DMS 273 (cell line): ENCODE data around the gene RASEF.

ENCODE experiments used
- DNase-seq: peaks from one replicate; lab custom pipeline; 2025; ENCODE audit not compliant: unreplicated experiment; lab: John Stamatoyannopoulos, UW

RASEF gene

DNA sequence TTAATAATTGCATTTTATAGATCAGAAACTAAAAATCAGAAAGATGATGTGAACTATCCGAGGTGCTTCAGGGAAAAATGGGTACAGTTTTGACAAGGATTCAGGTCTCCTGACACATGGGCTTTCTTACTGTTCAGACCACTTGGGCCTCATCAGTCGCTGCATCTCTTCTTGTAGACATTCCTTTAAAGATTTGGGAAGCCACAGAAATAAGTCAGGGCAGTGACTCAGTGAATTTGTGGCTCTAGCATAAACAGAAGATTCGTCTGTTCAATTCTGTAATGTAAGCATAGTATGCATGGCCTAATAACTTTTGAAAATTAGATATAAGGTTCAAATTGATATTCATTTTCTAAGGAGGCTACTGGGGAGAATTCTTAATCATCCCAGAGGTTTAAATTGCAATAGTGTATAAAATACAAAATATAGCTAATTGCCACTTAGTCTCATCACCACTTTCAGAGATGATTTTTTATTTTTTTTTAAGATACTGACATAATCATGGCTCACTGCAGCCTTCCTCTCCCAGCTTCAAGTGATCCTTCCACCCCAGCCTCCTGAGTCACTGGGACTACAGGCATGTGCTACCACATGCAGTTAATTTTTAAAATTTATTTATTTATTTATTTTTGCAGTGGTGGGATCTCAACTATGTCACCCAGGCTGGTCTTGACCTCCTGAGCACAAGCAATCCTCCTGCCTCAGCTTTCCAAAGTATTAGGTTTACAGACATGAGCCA is 48.9 kb downstream of the RASEF start:
- DNase-seq: no peak

DNA sequence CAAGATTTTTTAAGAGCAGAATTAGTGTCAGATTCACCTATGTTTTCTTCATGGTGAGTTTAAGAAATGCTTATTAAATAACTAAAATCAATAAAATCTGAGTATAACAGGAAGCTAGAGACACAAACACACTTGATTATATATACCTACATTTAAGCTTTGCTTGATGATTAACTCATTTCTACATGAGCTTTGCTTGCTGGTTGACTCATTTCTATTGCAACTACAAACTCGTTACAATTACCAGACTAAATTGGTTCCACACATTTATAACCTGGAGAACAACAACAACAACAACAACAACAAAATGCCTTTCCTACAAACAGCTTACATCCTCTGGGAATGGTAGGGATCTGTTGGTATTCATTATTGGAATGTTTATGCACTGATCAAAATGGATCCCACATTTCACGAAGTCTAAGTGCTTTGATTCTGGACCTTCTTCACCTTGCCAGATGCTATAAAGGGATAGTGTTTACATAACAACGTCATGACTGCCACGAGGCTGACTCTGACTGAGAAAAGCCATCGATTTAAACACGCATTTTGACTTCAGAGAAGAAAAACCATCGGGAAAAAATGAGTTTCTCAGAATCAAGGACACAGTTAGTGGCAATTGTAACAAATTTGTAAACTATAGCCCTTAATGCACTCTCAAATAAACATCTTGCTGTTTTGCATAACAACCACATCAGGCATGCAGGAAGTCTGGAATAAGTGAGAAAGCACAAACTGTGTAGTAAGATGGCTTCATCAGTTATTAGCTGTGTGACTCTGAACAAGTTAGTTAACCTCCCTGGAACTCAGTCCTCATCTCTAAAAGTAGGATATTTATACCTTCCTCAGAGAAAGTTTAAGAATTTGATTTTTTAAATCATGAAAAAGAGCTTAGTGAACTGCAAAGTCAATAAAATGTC is 49.8 kb downstream of the RASEF start:
- DNase-seq: peak; percentile 11

DNA sequence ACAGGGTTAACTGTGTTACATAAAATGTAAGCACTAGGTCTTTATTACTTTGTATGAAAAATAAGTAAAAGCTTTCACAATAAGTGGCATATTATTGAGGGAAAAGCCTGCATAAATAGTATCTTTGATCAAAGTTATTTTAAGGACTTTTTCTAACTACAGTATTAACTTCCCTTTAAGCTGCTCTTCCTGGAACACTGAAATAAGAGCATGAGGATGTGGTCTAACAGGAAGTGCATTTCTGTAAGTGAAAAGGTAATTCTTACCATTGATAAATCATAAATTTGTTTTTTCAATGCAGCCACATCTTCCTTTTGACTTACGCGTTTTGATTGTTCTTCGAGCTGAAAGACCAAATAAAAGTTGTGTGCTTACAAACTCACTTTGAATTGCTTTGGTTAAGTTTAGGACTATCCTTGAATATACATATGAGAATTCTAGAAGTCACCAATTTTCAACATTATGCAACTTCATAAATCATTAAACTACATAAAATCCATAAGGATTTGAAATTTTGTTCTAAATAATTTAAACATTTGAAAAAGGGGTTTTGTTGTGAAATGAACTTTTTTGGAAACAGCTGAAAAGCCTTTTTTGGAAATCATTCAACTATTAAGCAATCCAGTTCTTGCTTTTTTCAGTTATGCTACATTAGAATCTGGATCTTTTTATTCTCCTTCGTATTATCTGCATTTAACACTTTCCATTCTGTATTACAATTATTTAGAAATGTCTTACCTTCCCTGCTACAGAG is 50.6 kb downstream of the RASEF start:
- no peak for DNase-seq

GRCh38 chr9:83011611-83012010 is 51.3 kb downstream of the RASEF start:
- no peak for DNase-seq

- DNase-seq: no peak
These were observed 55.2 kb downstream of the RASEF start for GRCh38 chr9:83007521-83008300.

GRCh38 chr9:83006378-83006777 is 56.6 kb downstream of the RASEF start:
- DNase-seq: no peak

DNA sequence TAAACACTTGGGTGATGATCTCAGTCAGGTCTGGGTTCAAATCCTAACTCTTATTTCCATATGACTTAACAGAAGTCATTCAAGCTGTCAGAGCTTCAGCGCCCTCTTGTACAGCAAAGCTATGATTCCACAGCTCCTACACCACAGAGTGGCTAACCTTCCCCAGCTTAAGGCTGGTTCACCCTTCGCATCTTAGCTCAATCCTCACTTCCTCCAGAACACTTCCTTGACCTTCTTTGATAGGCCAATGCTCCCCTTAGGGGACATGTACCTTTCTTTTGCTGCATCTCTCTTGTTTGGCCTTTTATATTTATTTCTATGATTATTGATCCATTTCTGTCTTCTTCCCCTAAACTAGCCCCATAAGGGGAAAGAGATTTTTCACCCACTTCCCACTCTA is 57.0 kb downstream of the RASEF start:
- no peak for DNase-seq

GRCh38 chr9:83005361-83005760 is 57.6 kb downstream of the RASEF start:
- DNase-seq: no peak

DNA sequence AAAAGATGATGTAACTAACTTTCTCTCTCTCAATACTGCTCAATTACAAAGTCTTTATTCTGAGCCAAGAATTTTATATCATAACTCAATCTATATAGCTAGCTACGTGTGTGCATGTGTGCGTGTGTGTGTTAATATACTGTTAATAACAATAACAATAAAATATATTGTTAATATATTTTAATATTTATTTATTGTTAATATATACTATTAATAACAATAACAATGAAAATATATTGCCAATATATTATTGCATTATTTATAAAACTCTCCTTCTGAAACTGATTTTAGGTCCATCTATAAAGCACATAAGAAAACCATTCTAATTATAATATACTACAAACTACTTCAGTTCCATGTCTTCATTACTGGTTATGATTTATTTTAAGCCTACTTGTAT is 60.6 kb downstream of the RASEF start:
- DNase-seq: no peak

DNA sequence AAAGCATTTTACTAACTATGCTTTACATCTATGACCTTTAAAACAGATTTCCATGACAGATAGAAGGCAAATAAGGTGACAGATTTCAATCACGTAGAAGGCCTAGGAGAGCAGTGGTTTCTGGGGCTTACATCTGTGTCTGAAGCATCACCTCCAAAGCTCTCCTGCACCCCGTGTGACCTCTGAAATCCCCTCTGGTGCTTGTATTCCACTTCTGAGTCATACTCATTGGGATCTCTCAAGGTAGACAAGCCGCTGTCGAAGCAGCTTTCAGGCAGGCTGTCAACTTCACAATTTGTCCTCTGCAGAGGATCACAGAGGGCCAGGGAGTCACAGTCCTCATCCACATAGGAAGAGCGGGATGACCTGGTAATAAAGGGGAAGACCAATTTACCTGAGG is 62.2 kb downstream of the RASEF start:
- no peak for DNase-seq

- DNase-seq: no peak
These were observed 64.5 kb downstream of the RASEF start for GRCh38 chr9:82998409-82998808.

DNA sequence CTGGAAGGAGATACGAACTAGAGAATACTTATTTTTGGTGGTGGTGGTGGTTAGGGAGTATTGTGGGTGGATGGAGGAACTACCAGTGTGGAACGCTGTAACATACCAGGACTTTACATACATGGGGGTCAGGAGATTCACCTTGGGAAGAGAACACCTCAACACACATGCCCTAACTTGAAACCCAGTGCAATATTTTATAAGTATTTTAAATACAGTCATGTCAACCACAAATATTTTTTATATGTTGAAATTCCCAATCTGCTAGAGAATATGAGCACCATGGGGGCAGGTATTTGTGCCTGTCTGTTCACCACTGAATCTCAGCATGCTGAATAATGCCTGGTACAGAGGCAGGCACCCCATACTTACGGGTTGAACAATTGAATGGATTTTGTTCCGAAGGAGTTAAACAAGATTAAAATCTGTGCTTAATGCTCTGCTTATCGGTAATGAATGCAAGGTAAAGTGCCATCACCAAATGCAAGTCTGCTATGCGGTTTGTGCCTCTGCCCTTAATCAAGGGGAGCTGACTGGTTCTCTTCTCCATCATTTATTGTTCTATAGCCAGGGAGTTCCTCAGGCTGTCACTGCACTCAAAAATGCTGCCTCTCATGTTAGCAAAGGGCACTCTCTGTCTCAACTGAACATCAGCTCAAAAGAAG is 65.3 kb downstream of the RASEF start:
- DNase-seq: no peak

GRCh38 chr9:82996941-82997340 is 66.0 kb downstream of the RASEF start:
- no peak for DNase-seq

GRCh38 chr9:82993856-82994605 is 68.9 kb downstream of the RASEF start:
- no peak for DNase-seq

DNA sequence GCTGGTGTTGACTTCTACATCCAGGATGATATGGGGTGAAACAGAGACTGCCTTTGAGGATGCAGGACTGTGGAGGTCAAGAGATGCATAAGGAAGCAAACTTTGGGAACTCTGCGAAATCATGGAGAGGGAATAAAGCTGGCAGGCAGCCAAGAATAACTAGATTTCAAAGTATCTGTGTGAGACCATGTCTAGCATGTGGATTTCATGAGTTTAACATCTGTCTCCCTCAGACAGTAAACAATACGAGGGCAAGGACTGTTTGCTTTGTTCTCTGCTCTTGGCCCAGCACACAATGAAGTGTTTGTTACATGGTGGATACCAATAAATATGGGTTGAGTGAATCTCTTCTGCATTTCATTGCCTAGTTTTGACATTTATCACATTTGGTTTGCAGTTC is 71.3 kb downstream of the RASEF start:
- peak; percentile 38 for DNase-seq

DNA sequence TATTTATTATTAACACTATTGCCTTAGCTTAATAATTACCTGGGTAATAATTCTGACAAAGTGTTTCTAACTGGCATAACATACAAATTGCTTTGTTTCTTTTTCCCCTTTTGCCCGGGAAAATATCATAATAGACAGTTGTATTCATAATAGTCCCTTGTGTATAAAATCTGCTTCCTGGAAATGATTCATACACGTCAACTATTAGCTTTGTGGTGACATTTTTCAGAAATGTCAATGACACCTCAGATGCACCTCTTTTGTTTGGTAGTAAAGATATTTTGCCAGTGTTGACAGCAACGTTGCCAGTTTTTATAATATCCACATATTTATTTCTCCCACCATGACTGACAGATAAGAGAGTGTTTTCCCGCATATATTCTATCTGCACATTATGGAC is 73.0 kb downstream of the RASEF start:
- no peak for DNase-seq

DNA sequence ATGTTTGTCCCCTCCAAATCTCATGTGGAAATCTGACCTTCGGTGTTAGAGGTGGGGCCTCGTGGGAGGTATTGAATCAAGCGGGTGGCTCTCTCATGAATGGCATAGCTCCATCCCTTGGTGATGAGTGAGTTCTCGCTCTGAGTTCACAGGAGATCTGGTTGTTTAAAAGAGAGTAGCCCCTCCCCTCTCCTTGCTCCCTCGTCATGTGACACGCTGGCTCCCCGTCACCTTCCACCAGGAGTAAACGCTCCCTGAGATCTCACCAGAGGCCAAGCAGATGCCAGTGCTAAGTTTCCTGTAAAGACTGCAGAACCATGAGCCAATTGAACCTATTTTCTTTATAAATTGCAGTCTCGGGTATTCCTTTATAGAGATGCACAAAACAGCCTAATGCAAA is 74.5 kb downstream of the RASEF start:
- DNase-seq: no peak

DNA sequence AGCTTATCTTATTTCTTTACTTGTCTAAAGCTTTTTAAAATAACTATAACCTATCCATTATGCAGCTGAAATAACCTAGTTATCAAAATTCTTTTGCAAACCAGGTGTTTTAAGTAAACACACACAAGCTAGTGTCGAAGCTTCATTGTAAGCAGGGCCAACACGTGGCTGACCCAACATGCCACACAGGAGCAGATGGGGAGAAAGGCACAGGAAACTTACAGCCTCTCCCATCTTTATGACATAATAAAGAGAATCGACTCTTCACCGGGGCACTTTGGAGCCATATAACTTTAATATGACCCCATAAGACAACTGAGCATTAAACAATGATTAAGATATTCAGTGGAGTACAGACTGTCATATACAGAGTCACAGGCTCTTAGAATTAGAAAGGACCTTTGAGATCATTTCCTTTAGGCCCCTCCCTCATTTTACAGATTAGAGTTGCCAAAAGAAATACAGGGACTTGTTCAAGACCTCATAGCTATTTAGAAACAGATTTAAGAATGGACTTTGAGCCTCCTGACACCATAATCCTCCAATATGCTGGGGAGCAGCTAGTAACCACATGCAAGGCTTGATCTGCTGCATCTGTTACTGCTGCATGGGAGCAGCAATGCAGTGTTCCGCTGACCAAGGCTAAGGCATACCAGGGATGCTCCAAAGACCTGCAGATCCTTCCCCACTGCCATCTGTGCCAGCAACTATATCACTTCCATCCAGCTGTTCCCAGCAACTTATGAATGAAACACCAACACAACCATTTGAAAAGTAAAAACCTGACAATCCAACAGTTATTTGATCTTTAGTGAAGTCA is 75.4 kb downstream of the RASEF start:
- peak; percentile 8 for DNase-seq

DNA sequence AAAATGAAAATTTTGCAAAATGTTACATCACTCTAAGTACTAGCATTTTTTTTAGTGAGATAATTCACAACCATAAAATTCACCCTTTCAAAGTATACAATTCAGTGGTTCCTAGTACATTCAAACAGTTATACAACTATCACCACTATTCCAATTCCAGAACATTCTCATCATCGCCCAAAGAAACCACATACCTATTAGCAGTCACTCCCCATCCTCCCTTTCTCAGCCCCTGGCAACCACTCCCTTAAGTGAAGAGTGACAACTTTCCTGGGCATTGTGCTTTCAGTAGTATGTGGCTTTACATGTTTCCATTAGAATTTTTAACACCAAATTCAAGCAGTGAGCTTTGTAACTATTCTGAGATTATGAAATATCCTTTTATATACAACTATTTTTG is 81.4 kb downstream of the RASEF start:
- no peak for DNase-seq
